Upper lobe of right lung (tissue), 1 donor: ENCODE measurements around the gene KCNA10. TPM values are rescaled to one million over a fixed set of nuclear protein-coding genes. Genes with fewer than 3 reads are reported as not detected.
A peak's percentile ranks its signal among the peaks of the same experiment; 100 is the strongest.

ENCODE experiments used
- ATAC-seq: fragments of 200-7000 bp; cut with Tn5 transposase; one replicate; pipeline ENCODE4 v1.9.1; 2020; ENCODE audit warnings: mild to moderate bottlenecking, moderate library complexity
- DNase-seq: peaks from one replicate; pipeline ENCODE4 v3.0.0-alpha.2; 2020
- H3K27ac ChIP-seq: fragments of 200-600 bp; one replicate; pipeline ENCODE4 v1.8.0; 2022
- H3K27me3 ChIP-seq: fragments of 200-600 bp; one replicate; pipeline ENCODE4 v1.8.0; 2022; ENCODE audit warnings: mild to moderate bottlenecking
- H3K36me3 ChIP-seq: fragments of 200-600 bp; one replicate; pipeline ENCODE4 v1.8.0; 2022
- H3K4me1 ChIP-seq: fragments of 200-600 bp; one replicate; pipeline ENCODE4 v1.8.0; 2022
- H3K4me3 ChIP-seq: fragments of 200-600 bp; one replicate; pipeline ENCODE4 v1.8.0; 2022; ENCODE audit warnings: mild to moderate bottlenecking
- H3K9me3 ChIP-seq: fragments of 200-600 bp; one replicate; pipeline ENCODE4 v1.8.0; 2022
- intact Hi-C: fragments of 100-400 bp; cut with DNase I; formaldehyde crosslinking; loops from one replicate; pipeline ENCODE4 v1.11.0; 2022
- total RNA-seq: library from RNA; stranded (reverse); fragmentation: NEBNext Ultra II Directional; extraction: Animal tissue kit (Norgen Biotek cat#: 25700); gene quantifications from one replicate; pipeline ENCODE4 v1.2.1, GENCODE V29; 2021
- TF ChIP-seq, protein P1 (sequence below): fragments of 200-600 bp; IDR thresholded peaks from one replicate; pipeline ENCODE4 v1.8.0; 2022; ENCODE audit warnings: antibody characterized with exemption
- donor health status: DM: no; HTN: yes; CAD: no; lungs with severe emphysema.

The KCNA10 gene
- total RNA-seq, 1 donor from 2014 or later, result not detected

DNA sequence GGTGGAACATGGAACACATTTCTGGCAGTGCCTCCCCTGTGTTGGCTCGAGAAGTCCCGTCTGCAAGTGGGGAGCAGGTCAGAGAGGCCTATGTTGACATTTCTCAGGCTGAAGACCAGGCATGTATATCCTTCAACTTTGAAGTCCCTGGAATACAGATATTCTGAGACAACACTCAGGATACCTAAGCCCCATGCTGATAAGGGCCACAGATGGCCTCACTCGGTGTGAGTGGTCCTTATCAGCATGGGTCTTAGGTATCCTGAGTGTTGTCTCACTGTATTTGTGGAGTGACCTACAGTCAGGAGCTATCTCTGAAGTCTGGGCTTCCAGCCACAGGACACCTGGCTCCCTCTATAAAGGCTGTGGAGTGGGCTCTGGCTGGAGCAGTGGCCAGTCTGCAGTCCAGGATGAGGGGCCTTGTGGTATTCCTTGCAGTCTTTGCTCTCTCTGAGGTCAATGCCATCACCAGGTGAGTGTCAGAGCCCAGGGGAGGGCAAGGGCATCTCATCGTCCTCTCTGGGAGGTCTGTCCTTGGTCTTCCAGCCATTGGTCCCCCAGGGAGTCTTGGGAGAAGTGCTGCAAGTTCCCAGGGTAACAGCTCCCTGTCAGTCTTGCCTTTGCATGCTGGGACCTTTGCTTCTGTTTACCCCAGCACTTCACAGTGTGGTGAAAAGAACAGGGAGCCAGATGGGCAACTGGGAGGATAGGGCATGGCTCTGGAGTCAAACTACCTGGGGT is 38.4 kb downstream of the KCNA10 start:
- ATAC-seq, result no peak
- H3K4me1 ChIP-seq, result peaks cover 30% of the 10 kb centered on the region
- H3K4me3 ChIP-seq, result no peak overlapping the region

GRCh38 chr1:110478886-110479285 is 40.1 kb downstream of the KCNA10 start:
- Histone ChIP-seq H3K4me3 (no peak overlapping the region), H3K27ac (no peak overlapping the region), H3K4me1 (peaks cover 30% of the 10 kb centered on the region), H3K27me3 (no peaks in the 10 kb centered on the region), H3K9me3 (no peaks in the 10 kb centered on the region), H3K36me3 (no peaks in the 10 kb centered on the region)
- no peak for ATAC-seq
- intact Hi-C loops, result no loop called here
- DNase-seq, result no peak
- TF ChIP-seq, protein P1, sequence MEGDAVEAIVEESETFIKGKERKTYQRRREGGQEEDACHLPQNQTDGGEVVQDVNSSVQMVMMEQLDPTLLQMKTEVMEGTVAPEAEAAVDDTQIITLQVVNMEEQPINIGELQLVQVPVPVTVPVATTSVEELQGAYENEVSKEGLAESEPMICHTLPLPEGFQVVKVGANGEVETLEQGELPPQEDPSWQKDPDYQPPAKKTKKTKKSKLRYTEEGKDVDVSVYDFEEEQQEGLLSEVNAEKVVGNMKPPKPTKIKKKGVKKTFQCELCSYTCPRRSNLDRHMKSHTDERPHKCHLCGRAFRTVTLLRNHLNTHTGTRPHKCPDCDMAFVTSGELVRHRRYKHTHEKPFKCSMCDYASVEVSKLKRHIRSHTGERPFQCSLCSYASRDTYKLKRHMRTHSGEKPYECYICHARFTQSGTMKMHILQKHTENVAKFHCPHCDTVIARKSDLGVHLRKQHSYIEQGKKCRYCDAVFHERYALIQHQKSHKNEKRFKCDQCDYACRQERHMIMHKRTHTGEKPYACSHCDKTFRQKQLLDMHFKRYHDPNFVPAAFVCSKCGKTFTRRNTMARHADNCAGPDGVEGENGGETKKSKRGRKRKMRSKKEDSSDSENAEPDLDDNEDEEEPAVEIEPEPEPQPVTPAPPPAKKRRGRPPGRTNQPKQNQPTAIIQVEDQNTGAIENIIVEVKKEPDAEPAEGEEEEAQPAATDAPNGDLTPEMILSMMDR, result no peak

More for the DNA sequence above, 38.4 kb downstream of the KCNA10 start:
- Histone ChIP-seq H3K9me3 (no peaks in the 10 kb centered on the region), H3K36me3 (no peaks in the 10 kb centered on the region), H3K27ac (no peak overlapping the region), H3K27me3 (no peaks in the 10 kb centered on the region)
- intact Hi-C loops, result no loop called here
- TF ChIP-seq, protein P1, result no peak
- DNase-seq, result no peak

DNA sequence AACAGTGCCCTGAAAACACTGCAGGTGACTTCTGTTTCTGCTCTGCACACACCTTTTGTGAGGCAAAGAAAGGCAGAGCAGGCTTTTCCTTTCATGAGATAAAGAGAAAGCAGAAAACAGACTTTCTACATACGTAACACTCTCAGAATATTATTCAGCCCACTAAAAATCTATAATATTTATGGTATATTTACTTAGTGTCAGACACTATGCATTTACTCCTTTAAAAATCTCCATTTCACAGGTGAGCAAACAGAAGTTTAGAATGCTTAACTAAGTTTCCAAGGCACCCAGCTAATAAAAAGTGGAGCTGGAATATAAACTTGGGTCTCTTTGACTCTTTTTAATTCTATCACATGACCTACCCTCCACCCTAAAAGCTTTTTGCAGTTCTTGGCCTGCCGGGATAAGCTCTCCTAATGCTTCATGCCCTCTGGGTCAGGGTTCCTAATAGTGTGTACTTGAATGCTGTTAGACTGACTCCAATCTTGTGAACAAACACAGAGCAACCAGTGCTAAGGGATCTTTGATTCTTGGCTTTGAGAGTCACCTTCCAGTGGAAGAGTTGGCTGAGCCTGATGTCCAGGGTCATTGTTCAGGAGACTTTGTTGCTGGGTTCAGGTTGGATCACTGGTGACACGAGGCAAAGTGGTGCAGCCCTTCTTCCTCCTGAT is 40.9 kb downstream of the KCNA10 start:
- no peak overlapping the region for H3K4me3 ChIP-seq
- H3K27me3 ChIP-seq, result no peaks in the 10 kb centered on the region
- no peaks in the 10 kb centered on the region for H3K36me3 ChIP-seq
- H3K9me3 ChIP-seq, result no peaks in the 10 kb centered on the region
- TF ChIP-seq, protein P1, result no peak
- DNase-seq, result no peak
- intact Hi-C loops, result no loop called here
- H3K27ac ChIP-seq, result no peak overlapping the region
- H3K4me1 ChIP-seq, result peaks cover 26% of the 10 kb centered on the region
- no peak for ATAC-seq

GRCh38 chr1:110477445-110477957 is 41.5 kb downstream of the KCNA10 start:
- DNase-seq, result no peak
- no peaks in the 10 kb centered on the region for H3K9me3 ChIP-seq
- H3K27me3 ChIP-seq, result no peaks in the 10 kb centered on the region
- intact Hi-C loops, result no loop called here
- no peak for ATAC-seq
- H3K4me1 ChIP-seq, result peaks cover 20% of the 10 kb centered on the region
- no peaks in the 10 kb centered on the region for H3K36me3 ChIP-seq
- TF ChIP-seq, protein P1, result peak; percentile 7
- H3K27ac ChIP-seq, result no peak overlapping the region
- H3K4me3 ChIP-seq, result no peak overlapping the region

GRCh38 chr1:110477041-110477440 is 41.9 kb downstream of the KCNA10 start:
- TF ChIP-seq, protein P1, result no peak
- H3K27ac ChIP-seq, result no peak overlapping the region
- no peaks in the 10 kb centered on the region for H3K27me3 ChIP-seq
- peaks cover 15% of the 10 kb centered on the region for H3K4me1 ChIP-seq
- intact Hi-C loops, result no loop called here
- H3K4me3 ChIP-seq, result no peak overlapping the region
- H3K9me3 ChIP-seq, result no peaks in the 10 kb centered on the region
- DNase-seq (no peak), ATAC-seq (peak; percentile 40)
- H3K36me3 ChIP-seq, result no peaks in the 10 kb centered on the region
